Ovary (tissue), 9 donors: ENCODE data around the gene CCL19. TPM values are rescaled to one million over a fixed set of nuclear protein-coding genes. Genes with fewer than 3 reads are reported as not detected.

Source experiments
- DNase-seq, 5 donors: peaks; one replicate each; pipeline ENCODE4 v3.0.0-alpha.2; 2019 to 2020
- H3K27ac ChIP-seq, 2 donors: fragments of 200-600 bp; one replicate each; pipeline versions ENCODE4 v1.5.1 to v1.8.0; 2019 to 2022
- H3K27me3 ChIP-seq: fragments of 200-600 bp; one replicate; pipeline ENCODE4 v1.8.0; 2022
- H3K36me3 ChIP-seq: fragments of 200-600 bp; sonication (generic); one replicate; pipeline ENCODE4 v1.5.1; 2019
- H3K4me1 ChIP-seq: one replicate; pipeline ENCODE4 v1.8.1; 2013; ENCODE audit warnings: mild to moderate bottlenecking, moderate library complexity; ENCODE audit not compliant: insufficient read depth
- H3K4me3 ChIP-seq: fragments of 200-600 bp; sonication (generic); one replicate; pipeline ENCODE4 v1.5.1; 2017
- H3K9me3 ChIP-seq, 2 donors: fragments of 200-600 bp in 1 of 2; sonication (generic) in 1 of 2; one replicate each; pipeline versions ENCODE4 v1.5.1 to v1.8.1; 2013 to 2019; ENCODE audit warnings: mild to moderate bottlenecking in 1 of 2, moderate library complexity in 1 of 2
- CTCF ChIP-seq, 3 donors: fragments of 450-650 bp in 2 of 3; fragments of 200-600 bp in 1 of 3; IDR thresholded peaks; one replicate each; pipeline versions ENCODE4 v1.5.1 to v1.8.0; 2016 to 2022; ENCODE audit warnings: antibody characterized with exemption in 3 of 3, mild to moderate bottlenecking in 1 of 3
- EP300 ChIP-seq: sonication (generic); formaldehyde crosslinking; IDR thresholded peaks from one replicate; pipeline ENCODE4 v1.6.1; 2017; ENCODE audit warnings: antibody characterized with exemption
- POLR2A ChIP-seq: fragments of 450-650 bp; IDR thresholded peaks from one replicate; pipeline ENCODE4 v1.6.1; 2017; ENCODE audit warnings: antibody characterized with exemption, mild to moderate bottlenecking, moderate library complexity
- WGBS, 3 donors: extraction: QIAGEN DNeasy Blood & Tissue Kit in 1 of 3; methylation state at CpG; one replicate each; pipeline versions ENCODE4 v1.1.5 to v1.1.7; 2013 to 2017; 5-methylcytosine and 5-hydroxymethylcytosine counted together
- intact Hi-C, 4 donors: fragments of 100-400 bp; cut with DNase I; formaldehyde crosslinking; loops; one replicate each; pipeline versions ENCODE4 v1.11.0 to v1.15.1; 2022 to 2023
- polyA plus RNA-seq, 2 donors: library from polyadenylated mRNA; stranded (reverse); fragments of 200-250 nt in 1 of 2; fragments of 350-450 nt in 1 of 2; fragmentation: Illumina TruSeq in 1 of 2; extraction: RNeasy Lipid Tissue Mini Kit (QIAGEN cat#74804) in 1 of 2; gene quantifications; one replicate each; pipeline ENCODE4 v1.2.3, GENCODE V29; 2013 to 2014
- total RNA-seq, 7 donors: library from RNA; depleted of rRNA in 2 of 7; stranded (reverse); fragments of >200 nt in 2 of 7; fragmentation: NEBNext Ultra II Directional in 3 of 7; extraction: Animal tissue kit (Norgen Biotek cat#: 25700) in 3 of 7; gene quantifications; one replicate each; pipeline versions ENCODE4 v1.1.0 to v1.2.4, GENCODE V29; 2016 to 2023
- donor health status: DM: no; HTN: no; CAD: no; lungs with moderate emphysema.
- donor health status: DM: no; HTN: no; CAD: no.
- donor health status: Bipolar disorder and iron deficiency.
- donor health status: DM: yes; HTN: yes; CAD: no.
- donor health status: DM: no; HTN: no; CAD: no.
- donor health status: DM: yes; HTN: yes; CAD: no.

CCL19 gene
- total and polyA plus RNA-seq, 9 donors, result 0.40 to 14.9 (median 7.7) TPM; not detected in 5

GRCh38 chr9:34659592-34660253, 31.4 kb downstream of the CCL19 start:
- intact Hi-C loops, result loop anchor here in 1 of 4 donors (10.0 kb wide), 1 partner anchor 1495 kb away; the partner anchor contains the start of gene B4GALT1
- 86 to 91% (median 89%) methylated on average over 8 of the region's 8 CpGs for WGBS, 3 donors
- TF ChIP-seq EP300, result no peak
- TF ChIP-seq POLR2A, result no peak
- no peak for TF ChIP-seq CTCF (IDR thresholded peaks at IDR 0.05)
- H3K4me3 ChIP-seq, result no peak overlapping the region
- H3K36me3 ChIP-seq, result no peaks in the 10 kb centered on the region
- no peaks in the 10 kb centered on the region for H3K9me3 ChIP-seq
- H3K27ac ChIP-seq, result no peak overlapping the region
- H3K4me1 ChIP-seq, result peaks cover 6% of the 10 kb centered on the region
- H3K27me3 ChIP-seq, result no peaks in the 10 kb centered on the region
- DNase-seq, result no peak

- Histone ChIP-seq H3K27me3 (no peaks in the 10 kb centered on the region), H3K4me1 (peaks cover 16% of the 10 kb centered on the region)
- intact Hi-C loops, result no loop called here
These were observed 32.6 kb downstream of the CCL19 start for GRCh38 chr9:34658461-34658860.

GRCh38 chr9:34656992-34657391, 34.1 kb downstream of the CCL19 start:
- intact Hi-C loops, result no loop called here

More at GRCh38 chr9:34658461-34658860, 32.6 kb downstream of the CCL19 start:
- 83 to 95% (median 90%) methylated on average over 14 of the region's 14 CpGs for WGBS, 3 donors
- DNase-seq, result no peak
- Histone ChIP-seq H3K9me3 (no peaks in the 10 kb centered on the region), H3K4me3 (no peak overlapping the region), H3K36me3 (no peaks in the 10 kb centered on the region), H3K27ac (no peak overlapping the region)
- TF ChIP-seq CTCF (IDR thresholded peaks at IDR 0.05) (no peak), EP300 (no peak), POLR2A (no peak)

GRCh38 chr9:34655394-34655793, 35.7 kb downstream of the CCL19 start:
- H3K4me1 ChIP-seq, result peaks cover 38% of the 10 kb centered on the region
- H3K36me3 ChIP-seq, result no peaks in the 10 kb centered on the region
- intact Hi-C loops, result no loop called here
- H3K9me3 ChIP-seq, result no peaks in the 10 kb centered on the region
- no peak overlapping the region for H3K4me3 ChIP-seq
- peak overlapping the region in 1 of 2 donors; percentile 81 for H3K27ac ChIP-seq
- DNase-seq, result peak in 2 of 5 donors; percentile 30 to 38
- no peaks in the 10 kb centered on the region for H3K27me3 ChIP-seq
- 75 to 81% (median 81%) methylated on average over 5 of the region's 5 CpGs for WGBS, 3 donors
- TF ChIP-seq CTCF (IDR thresholded peaks at IDR 0.05) (no peak), EP300 (no peak), POLR2A (no peak)

More at GRCh38 chr9:34656992-34657391, 34.1 kb downstream of the CCL19 start:
- TF ChIP-seq CTCF (IDR thresholded peaks at IDR 0.05), result no peak
- H3K36me3 ChIP-seq, result no peaks in the 10 kb centered on the region
- H3K27ac ChIP-seq, result no peak overlapping the region
- peaks cover 29% of the 10 kb centered on the region for H3K4me1 ChIP-seq
- H3K27me3 ChIP-seq, result no peaks in the 10 kb centered on the region
- H3K9me3 ChIP-seq, result no peaks in the 10 kb centered on the region
- no peak for DNase-seq
- no peak overlapping the region for H3K4me3 ChIP-seq
- WGBS, 3 donors, result 90 to 96% (median 91%) methylated on average over 5 of the region's 5 CpGs
